H1 (cell line): ENCODE data around the gene MRPS5. TPM values are rescaled to one million over a fixed set of nuclear protein-coding genes. Genes with fewer than 3 reads are reported as not detected.

ENCODE experiments used
- EGR1 ChIP-seq: IDR thresholded peaks from 2 replicates; pipeline ENCODE4 v1.6.1; 2011; ENCODE audit warnings: low read depth, low read length, borderline replicate concordance
- EZH2 ChIP-seq: fragments of 200-600 bp; sonication (generic); IDR thresholded peaks from 2 replicates; pipeline ENCODE4 v1.7.1; 2012; ENCODE audit warnings: low read depth, mild to moderate bottlenecking, moderate library complexity, low read length, inconsistent platforms; ENCODE audit not compliant: severe bottlenecking
- NANOG ChIP-seq: IDR thresholded peaks from 2 replicates; pipeline ENCODE4 v1.6.1; 2011; ENCODE audit warnings: low read length, low read depth, mild to moderate bottlenecking, inconsistent platforms; ENCODE audit not compliant: insufficient read depth, poor library complexity, severe bottlenecking
- NRF1 ChIP-seq: IDR thresholded peaks from 2 replicates; pipeline ENCODE4 v1.6.1; 2011; ENCODE audit warnings: mild to moderate bottlenecking, low read depth, low read length, improper control_type of control experiment
- RXRA ChIP-seq: IDR thresholded peaks from 2 replicates; pipeline ENCODE4 v1.6.1; 2011; ENCODE audit warnings: low read depth, mild to moderate bottlenecking, low read length, moderate library complexity; ENCODE audit not compliant: insufficient read depth
- SIRT6 ChIP-seq: IDR thresholded peaks from one replicate; pipeline ENCODE4 v1.7.1; 2012; ENCODE audit warnings: low read length, inconsistent platforms
- SUZ12 ChIP-seq: fragments of 200-600 bp; sonication (generic); IDR thresholded peaks from 2 replicates; pipeline ENCODE4 v1.6.1; 2012; ENCODE audit warnings: mild to moderate bottlenecking, inconsistent platforms, low read length, moderate library complexity, mixed read lengths
- polyA plus RNA-seq, 7 experiments: library from polyadenylated mRNA; depleted of rRNA in 3 of 7; stranded (reverse) in 5 of 7; unstranded in 2 of 7; fragments of >200 nt in 5 of 7; fragments of 200-250 nt in 2 of 7; gene quantifications; 1 replicate in 5 of 7; 2 replicates in 1 of 7; 4 replicates in 1 of 7; pipeline versions ENCODE4 v1.2.1 to v1.2.3, GENCODE V29; 2011 to 2013; ENCODE audit warnings: missing spikeins in 2 of 7, mixed read lengths in 2 of 7
- total RNA-seq: library from RNA; stranded (reverse); fragmentation: NEBNext Ultra II Directional; extraction: Animal tissue kit (Norgen Biotek cat#: 25700); gene quantifications from 2 replicates; pipeline ENCODE4 v1.2.1, GENCODE V29; 2021
- TF ChIP-seq, protein P1 (sequence below): fragments of 300-600 bp; sonication (generic); IDR thresholded peaks from 2 replicates; pipeline ENCODE4 v1.7.1; 2012; ENCODE audit warnings: low read length, moderate library complexity, mild to moderate bottlenecking, inconsistent platforms; ENCODE audit not compliant: insufficient replicate concordance
- TF ChIP-seq, protein P2 (sequence below): IDR thresholded peaks from 2 replicates; pipeline ENCODE4 v1.6.1; 2012; ENCODE audit warnings: inconsistent platforms

MRPS5 gene
- total and polyA plus RNA-seq, 2 of the 8 experiments (the other 6 are each of a cell fraction or from before 2014, with no cell fraction given) = 36.7 to 53.0 TPM

GRCh38 chr2:95062242-95063085 lies 59.1 kb downstream of the MRPS5 start (continued):
- TF ChIP-seq, protein P1, sequence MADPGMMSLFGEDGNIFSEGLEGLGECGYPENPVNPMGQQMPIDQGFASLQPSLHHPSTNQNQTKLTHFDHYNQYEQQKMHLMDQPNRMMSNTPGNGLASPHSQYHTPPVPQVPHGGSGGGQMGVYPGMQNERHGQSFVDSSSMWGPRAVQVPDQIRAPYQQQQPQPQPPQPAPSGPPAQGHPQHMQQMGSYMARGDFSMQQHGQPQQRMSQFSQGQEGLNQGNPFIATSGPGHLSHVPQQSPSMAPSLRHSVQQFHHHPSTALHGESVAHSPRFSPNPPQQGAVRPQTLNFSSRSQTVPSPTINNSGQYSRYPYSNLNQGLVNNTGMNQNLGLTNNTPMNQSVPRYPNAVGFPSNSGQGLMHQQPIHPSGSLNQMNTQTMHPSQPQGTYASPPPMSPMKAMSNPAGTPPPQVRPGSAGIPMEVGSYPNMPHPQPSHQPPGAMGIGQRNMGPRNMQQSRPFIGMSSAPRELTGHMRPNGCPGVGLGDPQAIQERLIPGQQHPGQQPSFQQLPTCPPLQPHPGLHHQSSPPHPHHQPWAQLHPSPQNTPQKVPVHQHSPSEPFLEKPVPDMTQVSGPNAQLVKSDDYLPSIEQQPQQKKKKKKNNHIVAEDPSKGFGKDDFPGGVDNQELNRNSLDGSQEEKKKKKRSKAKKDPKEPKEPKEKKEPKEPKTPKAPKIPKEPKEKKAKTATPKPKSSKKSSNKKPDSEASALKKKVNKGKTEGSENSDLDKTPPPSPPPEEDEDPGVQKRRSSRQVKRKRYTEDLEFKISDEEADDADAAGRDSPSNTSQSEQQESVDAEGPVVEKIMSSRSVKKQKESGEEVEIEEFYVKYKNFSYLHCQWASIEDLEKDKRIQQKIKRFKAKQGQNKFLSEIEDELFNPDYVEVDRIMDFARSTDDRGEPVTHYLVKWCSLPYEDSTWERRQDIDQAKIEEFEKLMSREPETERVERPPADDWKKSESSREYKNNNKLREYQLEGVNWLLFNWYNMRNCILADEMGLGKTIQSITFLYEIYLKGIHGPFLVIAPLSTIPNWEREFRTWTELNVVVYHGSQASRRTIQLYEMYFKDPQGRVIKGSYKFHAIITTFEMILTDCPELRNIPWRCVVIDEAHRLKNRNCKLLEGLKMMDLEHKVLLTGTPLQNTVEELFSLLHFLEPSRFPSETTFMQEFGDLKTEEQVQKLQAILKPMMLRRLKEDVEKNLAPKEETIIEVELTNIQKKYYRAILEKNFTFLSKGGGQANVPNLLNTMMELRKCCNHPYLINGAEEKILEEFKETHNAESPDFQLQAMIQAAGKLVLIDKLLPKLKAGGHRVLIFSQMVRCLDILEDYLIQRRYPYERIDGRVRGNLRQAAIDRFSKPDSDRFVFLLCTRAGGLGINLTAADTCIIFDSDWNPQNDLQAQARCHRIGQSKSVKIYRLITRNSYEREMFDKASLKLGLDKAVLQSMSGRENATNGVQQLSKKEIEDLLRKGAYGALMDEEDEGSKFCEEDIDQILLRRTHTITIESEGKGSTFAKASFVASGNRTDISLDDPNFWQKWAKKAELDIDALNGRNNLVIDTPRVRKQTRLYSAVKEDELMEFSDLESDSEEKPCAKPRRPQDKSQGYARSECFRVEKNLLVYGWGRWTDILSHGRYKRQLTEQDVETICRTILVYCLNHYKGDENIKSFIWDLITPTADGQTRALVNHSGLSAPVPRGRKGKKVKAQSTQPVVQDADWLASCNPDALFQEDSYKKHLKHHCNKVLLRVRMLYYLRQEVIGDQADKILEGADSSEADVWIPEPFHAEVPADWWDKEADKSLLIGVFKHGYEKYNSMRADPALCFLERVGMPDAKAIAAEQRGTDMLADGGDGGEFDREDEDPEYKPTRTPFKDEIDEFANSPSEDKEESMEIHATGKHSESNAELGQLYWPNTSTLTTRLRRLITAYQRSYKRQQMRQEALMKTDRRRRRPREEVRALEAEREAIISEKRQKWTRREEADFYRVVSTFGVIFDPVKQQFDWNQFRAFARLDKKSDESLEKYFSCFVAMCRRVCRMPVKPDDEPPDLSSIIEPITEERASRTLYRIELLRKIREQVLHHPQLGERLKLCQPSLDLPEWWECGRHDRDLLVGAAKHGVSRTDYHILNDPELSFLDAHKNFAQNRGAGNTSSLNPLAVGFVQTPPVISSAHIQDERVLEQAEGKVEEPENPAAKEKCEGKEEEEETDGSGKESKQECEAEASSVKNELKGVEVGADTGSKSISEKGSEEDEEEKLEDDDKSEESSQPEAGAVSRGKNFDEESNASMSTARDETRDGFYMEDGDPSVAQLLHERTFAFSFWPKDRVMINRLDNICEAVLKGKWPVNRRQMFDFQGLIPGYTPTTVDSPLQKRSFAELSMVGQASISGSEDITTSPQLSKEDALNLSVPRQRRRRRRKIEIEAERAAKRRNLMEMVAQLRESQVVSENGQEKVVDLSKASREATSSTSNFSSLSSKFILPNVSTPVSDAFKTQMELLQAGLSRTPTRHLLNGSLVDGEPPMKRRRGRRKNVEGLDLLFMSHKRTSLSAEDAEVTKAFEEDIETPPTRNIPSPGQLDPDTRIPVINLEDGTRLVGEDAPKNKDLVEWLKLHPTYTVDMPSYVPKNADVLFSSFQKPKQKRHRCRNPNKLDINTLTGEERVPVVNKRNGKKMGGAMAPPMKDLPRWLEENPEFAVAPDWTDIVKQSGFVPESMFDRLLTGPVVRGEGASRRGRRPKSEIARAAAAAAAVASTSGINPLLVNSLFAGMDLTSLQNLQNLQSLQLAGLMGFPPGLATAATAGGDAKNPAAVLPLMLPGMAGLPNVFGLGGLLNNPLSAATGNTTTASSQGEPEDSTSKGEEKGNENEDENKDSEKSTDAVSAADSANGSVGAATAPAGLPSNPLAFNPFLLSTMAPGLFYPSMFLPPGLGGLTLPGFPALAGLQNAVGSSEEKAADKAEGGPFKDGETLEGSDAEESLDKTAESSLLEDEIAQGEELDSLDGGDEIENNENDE = no peak
- TF ChIP-seq NRF1 (no peak), EGR1 (no peak), NANOG (no peak), EZH2 (no peak), RXRA (no peak), SIRT6 (no peak), SUZ12 (no peak)
- TF ChIP-seq, protein P2, sequence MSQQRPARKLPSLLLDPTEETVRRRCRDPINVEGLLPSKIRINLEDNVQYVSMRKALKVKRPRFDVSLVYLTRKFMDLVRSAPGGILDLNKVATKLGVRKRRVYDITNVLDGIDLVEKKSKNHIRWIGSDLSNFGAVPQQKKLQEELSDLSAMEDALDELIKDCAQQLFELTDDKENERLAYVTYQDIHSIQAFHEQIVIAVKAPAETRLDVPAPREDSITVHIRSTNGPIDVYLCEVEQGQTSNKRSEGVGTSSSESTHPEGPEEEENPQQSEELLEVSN = no peak
